CD14-positive monocyte (primary cell): ENCODE results near the gene ABLIM3. TPM values are rescaled to one million over a fixed set of nuclear protein-coding genes. Genes with fewer than 3 reads are reported as not detected.

Experiments used
- DNase-seq, 3 donors: peaks; one replicate each; pipeline ENCODE4 v3.0.0-alpha.2; 2011 to 2022
- H2AFZ ChIP-seq: 2 replicates; pipeline ENCODE4 v1.6.0; 2012; ENCODE audit warnings: mild to moderate bottlenecking, low read depth, low read length, inconsistent platforms; ENCODE audit not compliant: insufficient read depth, poor library complexity, severe bottlenecking
- H3K27ac ChIP-seq, 2 donors: 1 replicate in 1 of 2; 2 replicates in 1 of 2; pipeline ENCODE4 v1.5.1; 2012 to 2013; ENCODE audit warnings: low read length in 2 of 2, control low read depth in 1 of 2, inconsistent platforms in 1 of 2, low read depth in 1 of 2, mild to moderate bottlenecking in 1 of 2
- H3K27me3 ChIP-seq, 2 donors: one replicate each; pipeline versions ENCODE4 v1.6.0 to v1.6.1; 2011 to 2013; ENCODE audit warnings: low read length in 2 of 2; ENCODE audit not compliant: control insufficient read depth in 2 of 2, insufficient read depth in 2 of 2
- H3K36me3 ChIP-seq, 2 donors: replicated peaks in 1 of 2; 1 replicate in 1 of 2; 2 replicates in 1 of 2; pipeline versions ENCODE4 v1.5.1 to v1.6.1; 2012 to 2013; ENCODE audit warnings: low read length in 2 of 2, control low read depth in 1 of 2, inconsistent platforms in 1 of 2, mild to moderate bottlenecking in 1 of 2; ENCODE audit not compliant: insufficient read depth in 2 of 2, control insufficient read depth in 1 of 2
- H3K4me1 ChIP-seq, 2 donors: 1 replicate in 1 of 2; 2 replicates in 1 of 2; pipeline versions ENCODE4 v1.5.1 to v1.6.1; 2012 to 2013; ENCODE audit warnings: low read length in 2 of 2, control low read depth in 1 of 2, inconsistent platforms in 1 of 2, mild to moderate bottlenecking in 1 of 2, moderate library complexity in 1 of 2; ENCODE audit not compliant: insufficient read depth in 2 of 2, control insufficient read depth in 1 of 2
- H3K4me2 ChIP-seq: replicated peaks from 2 replicates; pipeline ENCODE3; 2012; ENCODE audit warnings: low read length, moderate library complexity, mild to moderate bottlenecking; ENCODE audit not compliant: poor library complexity, severe bottlenecking; ENCODE audit errors: extremely low read depth
- H3K4me3 ChIP-seq, 3 experiments: fragments of 200-600 bp in 1 of 3; sonication (generic) in 1 of 3; replicated peaks in 1 of 3; 1 replicate in 2 of 3; 2 replicates in 1 of 3; pipeline ENCODE4 v1.5.1; 2011 to 2013; ENCODE audit warnings: low read length in 3 of 3, mild to moderate bottlenecking in 3 of 3, control low read depth in 2 of 3, low read depth in 2 of 3, inconsistent platforms in 1 of 3, moderate library complexity in 1 of 3
- H3K79me2 ChIP-seq: 2 replicates; pipeline ENCODE4 v1.6.0; 2012; ENCODE audit warnings: mild to moderate bottlenecking, control low read depth, inconsistent platforms, low read length, moderate library complexity; ENCODE audit not compliant: insufficient read depth
- H3K9ac ChIP-seq: 2 replicates; pipeline ENCODE4 v1.6.0; 2017; ENCODE audit warnings: low read length, mild to moderate bottlenecking; ENCODE audit not compliant: insufficient read depth, poor library complexity, severe bottlenecking
- H3K9me3 ChIP-seq, 2 donors: replicated peaks in 1 of 2; 1 replicate in 1 of 2; 2 replicates in 1 of 2; pipeline versions ENCODE4 v1.5.1 to v1.6.1; 2012 to 2013; ENCODE audit warnings: low read length in 2 of 2, control low read depth in 1 of 2; ENCODE audit not compliant: control insufficient read depth in 1 of 2, insufficient read depth in 1 of 2
- H4K20me1 ChIP-seq: 2 replicates; pipeline ENCODE4 v1.6.0; 2012; ENCODE audit warnings: mild to moderate bottlenecking, low read length, control low read depth, moderate library complexity; ENCODE audit not compliant: insufficient read depth
- H3K27ac Mint-ChIP-seq, 7 donors: one replicate each; pipeline ENCODE4 v1.8.0; 2020; ENCODE audit warnings: mild to moderate bottlenecking in 7 of 7, mixed read lengths in 7 of 7, moderate library complexity in 6 of 7, inconsistent platforms in 2 of 7
- H3K27me3 Mint-ChIP-seq, 3 donors: one replicate each; pipeline ENCODE4 v1.8.0; 2021 to 2022; ENCODE audit warnings: low read depth in 3 of 3, mild to moderate bottlenecking in 3 of 3, mixed read lengths in 3 of 3, moderate library complexity in 3 of 3, inconsistent platforms in 1 of 3
- H3K36me3 Mint-ChIP-seq, 2 donors: one replicate each; pipeline ENCODE4 v1.8.0; 2020; ENCODE audit warnings: mixed read lengths in 2 of 2, inconsistent platforms in 1 of 2, mild to moderate bottlenecking in 1 of 2
- H3K4me1 Mint-ChIP-seq: one replicate; pipeline ENCODE4 v1.8.0; 2020; ENCODE audit warnings: mild to moderate bottlenecking, mixed read lengths
- H3K4me3 Mint-ChIP-seq, 2 donors: one replicate each; pipeline ENCODE4 v1.8.0; 2020; ENCODE audit warnings: mild to moderate bottlenecking in 2 of 2, mixed read lengths in 2 of 2, moderate library complexity in 1 of 2
- H3K9me3 Mint-ChIP-seq, 7 donors: one replicate each; pipeline ENCODE4 v1.8.0; 2020 to 2022; ENCODE audit warnings: mixed read lengths in 7 of 7, mild to moderate bottlenecking in 6 of 7, moderate library complexity in 6 of 7, inconsistent platforms in 2 of 7
- CTCF ChIP-seq: fragments of 200-600 bp; IDR thresholded peaks from one replicate; pipeline ENCODE4 v1.8.0; 2022; ENCODE audit warnings: antibody characterized with exemption, mild to moderate bottlenecking
- WGBS: methylation state at CpG from one replicate; pipeline ENCODE4 v1.1.5; 2013; ENCODE audit warnings: missing lambda C conversion rate; ENCODE audit not compliant: insufficient coverage; 5-methylcytosine and 5-hydroxymethylcytosine counted together
- intact Hi-C, 2 donors: fragments of 100-400 bp; cut with micrococcal nuclease; formaldehyde crosslinking; loops; one replicate each; pipeline versions ENCODE4 v1.15.0 to v1.15.1; 2023
- polyA plus RNA-seq, 3 donors: library from polyadenylated mRNA; depleted of rRNA in 1 of 3; unstranded in 2 of 3; stranded (reverse) in 1 of 3; fragments of 300-500 nt in 2 of 3; fragments of >200 nt in 1 of 3; fragmentation: Illumina TruSeq in 2 of 3; gene quantifications; 1 replicate in 2 of 3; 2 replicates in 1 of 3; pipeline ENCODE4 v1.2.3, GENCODE V29; 2012 to 2021

ABLIM3 gene
- polyA plus RNA-seq, 3 donors = 0.22 to 0.74 TPM; not detected in 1

GRCh38 chr5:149217096-149217802, 76.0 kb downstream of the ABLIM3 start:
- H3K4me1 Mint-ChIP-seq = peaks cover 5% of the 10 kb centered on the region
- WGBS = 91% methylated on average over 2 of the region's 6 CpGs
- intact Hi-C loops = no loop called here

GRCh38 chr5:149217803-149218155, 76.5 kb downstream of the ABLIM3 start:
- Mint-ChIP-seq H3K27me3 (peaks cover 0 to 4% (median 0%) of the 10 kb centered on the region in 3 donors), H3K27ac (no peak overlapping the region), H3K4me3 (no peak overlapping the region), H3K36me3 (no peaks in the 10 kb centered on the region), H3K4me1 (peaks cover 5% of the 10 kb centered on the region), H3K9me3 (no peaks in the 10 kb centered on the region)
- Histone ChIP-seq H3K9ac (no peak overlapping the region), H3K36me3 (no peaks in the 10 kb centered on the region), H3K4me3 (no peak overlapping the region), H3K79me2 (no peaks in the 10 kb centered on the region), H4K20me1 (no peaks in the 10 kb centered on the region), H3K9me3 (no peaks in the 10 kb centered on the region), H3K27me3 (no peaks in the 10 kb centered on the region), H3K27ac (no peak overlapping the region), H3K4me2 (no peak overlapping the region), H3K4me1 (peaks cover 8 to 13% of the 10 kb centered on the region in 2 donors), H2AFZ (no peak overlapping the region)
- intact Hi-C loops = no loop called here
- WGBS = no CpG with 5 or more reads among the region's 3 CpGs
- no peak for TF ChIP-seq CTCF
- DNase-seq = no peak

More at GRCh38 chr5:149217096-149217802, 76.0 kb downstream of the ABLIM3 start:
- no peaks in the 10 kb centered on the region for H3K36me3 Mint-ChIP-seq
- no peak for DNase-seq
- H3K27me3 Mint-ChIP-seq = peaks cover 0 to 4% (median 0%) of the 10 kb centered on the region in 3 donors
- no peak for TF ChIP-seq CTCF
- no peaks in the 10 kb centered on the region for H3K79me2 ChIP-seq
- no peak overlapping the region for H3K4me3 ChIP-seq
- no peaks in the 10 kb centered on the region for H3K36me3 ChIP-seq
- no peaks in the 10 kb centered on the region for H3K9me3 ChIP-seq
- no peak overlapping the region for H3K4me2 ChIP-seq
- no peak overlapping the region for H3K27ac Mint-ChIP-seq
- H3K9me3 Mint-ChIP-seq = no peaks in the 10 kb centered on the region
- no peak overlapping the region for H3K4me3 Mint-ChIP-seq
- no peak overlapping the region for H3K27ac ChIP-seq
- no peak overlapping the region for H2AFZ ChIP-seq
- no peaks in the 10 kb centered on the region for H3K27me3 ChIP-seq
- no peak overlapping the region for H3K9ac ChIP-seq
- H4K20me1 ChIP-seq = no peaks in the 10 kb centered on the region
- peaks cover 8 to 13% of the 10 kb centered on the region in 2 donors for H3K4me1 ChIP-seq
